NOMO-1 treated with DMSO at 0.1 percent for 48 hours (cell line): ENCODE results near the gene REG3A.

Source experiments
- DNase-seq: peaks from one replicate; lab custom pipeline; 2025; ENCODE audit not compliant: unreplicated experiment; lab: John Stamatoyannopoulos, UW

Gene REG3A

DNA sequence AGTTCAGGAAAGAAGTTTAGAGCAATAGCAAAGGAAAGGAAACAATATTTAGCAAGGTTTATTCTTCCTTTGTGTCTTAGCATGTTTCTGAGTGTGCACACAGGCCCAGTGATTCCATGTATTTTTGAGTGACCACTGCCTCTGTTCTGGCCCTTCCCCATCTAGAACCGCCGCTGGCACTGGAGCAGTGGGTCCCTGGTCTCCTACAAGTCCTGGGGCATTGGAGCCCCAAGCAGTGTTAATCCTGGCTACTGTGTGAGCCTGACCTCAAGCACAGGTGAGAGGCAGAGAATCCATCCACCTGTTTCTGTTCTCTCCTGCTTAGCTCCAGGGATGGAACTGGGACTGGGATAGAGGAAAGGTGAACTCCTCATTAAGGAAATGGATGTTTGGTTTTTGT is 36.9 kb downstream of the REG3A start:
- no peak for DNase-seq

DNA sequence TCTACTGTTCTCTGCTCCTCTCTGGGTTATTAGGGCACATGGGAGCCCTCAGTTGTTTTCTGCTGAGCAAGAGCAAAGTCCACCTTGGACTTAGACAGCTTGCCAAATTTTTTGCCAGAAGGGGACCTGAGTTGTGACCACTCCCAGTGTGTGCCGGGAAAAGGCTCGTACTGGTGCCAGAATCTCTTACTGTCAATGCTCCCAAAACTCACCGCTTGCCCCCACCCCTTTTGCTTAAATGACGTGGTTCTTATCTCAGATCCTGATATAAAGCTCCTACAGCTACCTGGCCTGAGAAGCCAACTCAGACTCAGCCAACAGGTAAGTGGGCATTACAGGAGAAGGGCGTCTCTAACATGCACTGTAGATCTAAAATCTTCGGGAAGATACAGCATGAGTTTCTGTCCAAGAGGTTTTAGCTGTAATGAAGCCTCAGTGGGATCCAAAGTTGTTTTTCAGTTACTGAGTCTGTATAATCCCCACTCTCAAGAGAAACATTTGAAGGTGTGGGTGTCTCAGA is 39.3 kb downstream of the REG3A start, which contains the start of gene REG1A:
Gene REG1A (plus strand): TSS at position 295 of the 520 bp plus-strand sequence. CDS start 374 bp downstream, outside the sequence.
- no peak for DNase-seq

DNA sequence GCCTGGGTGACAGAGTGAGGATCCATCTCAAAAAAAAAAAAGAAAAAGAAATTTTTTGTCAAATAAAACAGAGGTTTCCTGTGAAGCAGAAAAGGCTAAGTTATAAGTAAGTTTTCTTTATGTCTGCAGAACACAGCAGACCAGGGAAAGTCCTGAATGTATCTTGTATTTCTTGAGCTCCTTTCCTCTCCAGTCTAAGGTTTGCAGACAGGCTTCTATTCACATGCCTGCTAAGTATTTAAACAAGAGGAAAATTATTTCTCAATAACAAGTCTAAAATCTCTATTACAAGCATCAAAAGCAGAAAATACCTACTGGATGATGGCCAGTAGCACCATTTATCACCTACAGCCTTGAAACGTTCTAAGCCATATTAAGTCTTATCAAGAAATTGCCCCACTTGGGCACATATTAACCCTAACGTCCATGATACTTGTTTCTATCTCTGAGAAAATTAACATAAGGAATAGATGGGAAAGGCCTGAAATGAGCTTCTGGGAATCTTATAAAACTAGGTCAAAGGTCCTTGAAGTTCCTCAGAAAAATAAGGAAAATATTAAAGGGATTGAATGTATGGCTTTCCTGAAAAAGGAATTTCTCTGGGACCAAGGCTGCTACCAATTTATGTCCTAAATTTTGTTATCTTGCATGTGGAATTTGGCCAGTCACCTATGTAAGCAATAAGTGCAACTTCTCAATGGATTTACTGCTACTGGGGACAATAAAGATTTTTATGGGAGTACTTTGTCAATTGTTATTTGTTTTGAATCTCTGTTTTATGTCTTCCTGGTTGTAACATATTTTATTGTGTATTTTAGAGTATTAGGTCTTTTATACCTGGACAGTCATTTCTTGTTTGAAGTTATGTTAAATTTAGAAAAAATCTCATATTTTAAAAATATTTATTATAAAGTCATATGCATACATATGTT is 42.3 kb downstream of the REG3A start:
- no peak for DNase-seq

DNA sequence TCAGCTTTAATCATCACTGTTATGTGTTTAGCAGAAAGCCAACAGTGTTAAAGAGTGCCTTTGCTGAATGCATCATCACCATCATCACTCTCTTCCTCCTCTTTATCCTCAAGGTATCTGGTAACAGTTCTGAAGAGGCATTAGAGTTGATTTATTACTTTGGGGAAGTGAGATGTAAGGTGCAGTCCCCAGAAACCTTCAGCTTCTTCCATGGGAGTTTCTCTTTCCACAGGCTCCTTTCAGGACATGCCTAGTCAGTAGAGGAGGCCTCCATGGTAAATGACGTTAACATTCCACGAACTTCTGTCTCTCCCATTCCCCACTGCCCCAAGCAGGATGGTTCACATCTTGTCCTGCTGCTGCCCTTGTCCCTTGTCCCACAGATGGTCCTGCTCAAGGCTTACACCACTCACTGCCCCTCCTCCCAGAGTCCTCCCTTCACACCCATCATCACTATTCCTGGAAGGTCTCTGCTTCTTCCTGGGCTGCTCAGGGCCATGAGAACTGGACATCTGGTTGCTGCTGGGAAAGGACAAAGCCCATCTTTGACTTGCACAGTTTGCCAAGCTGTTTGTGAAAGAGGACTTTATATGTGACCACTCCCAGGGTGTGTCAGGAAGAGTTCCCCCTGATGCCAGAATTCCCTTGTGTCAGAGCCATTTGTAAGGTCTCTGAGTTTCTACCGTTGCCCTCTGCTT is 44.6 kb downstream of the REG3A start:
- no peak for DNase-seq

DNA sequence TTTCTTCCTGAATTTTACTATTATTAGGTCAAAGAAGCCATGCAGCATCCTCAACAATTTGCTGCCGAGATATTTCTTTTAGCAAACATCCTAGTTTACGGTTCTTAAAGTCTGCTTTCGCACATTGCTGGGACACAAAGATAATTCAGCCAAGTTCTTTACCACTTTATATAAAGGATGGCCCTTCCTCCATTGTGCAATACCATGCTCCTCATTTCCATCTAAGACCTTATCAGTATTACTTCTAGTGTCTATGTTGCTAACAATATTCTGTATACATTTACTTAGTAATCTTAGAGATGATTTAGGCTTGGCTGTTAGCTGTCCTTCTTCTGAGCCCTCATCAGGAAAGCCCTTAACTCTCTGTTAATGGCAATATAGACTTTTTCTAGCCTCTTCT is 47.3 kb downstream of the REG3A start:
- no peak for DNase-seq
